WTC11 (cell line): ENCODE measurements around the gene ERCC5. TPM values are rescaled to one million over a fixed set of nuclear protein-coding genes. Genes with fewer than 3 reads are reported as not detected.
A peak's percentile ranks its signal among the peaks of the same experiment; 100 is the strongest.

Source experiments
- ATAC-seq: fragments of 200-7000 bp; cut with Tn5 transposase; 2 replicates; pipeline ENCODE4 v1.10.0; 2021; ENCODE audit warnings: mild to moderate bottlenecking, moderate library complexity
- Bru-seq: library from RNA; stranded (reverse); fragments of 400-500 nt; gene quantifications from one replicate; lab custom pipeline; 2021; lab: Mats Ljungman, UMichigan
- CTCF ChIA-PET: fragments of 300-600 bp; sonication (Branson Sonifier 250); formaldehyde crosslinking; loops from one replicate; lab custom pipeline; 2021; ENCODE audit warnings: antibody characterized with exemption; lab: Charles Lee
- POLR2A ChIA-PET: fragments of 350-600 bp; sonication (Branson Sonifier 250); formaldehyde crosslinking; loops from one replicate; lab custom pipeline; 2021; ENCODE audit warnings: antibody characterized with exemption; lab: Charles Lee
- DNase-seq: peaks from one replicate; pipeline ENCODE4 v3.0.0; 2021; ENCODE audit warnings: low spot score
- H3K27ac Mint-ChIP-seq: 2 replicates; pipeline ENCODE4 v1.8.0; 2021; ENCODE audit warnings: mixed read lengths
- H3K27me3 Mint-ChIP-seq: 2 replicates; pipeline ENCODE4 v1.8.0; 2021; ENCODE audit warnings: low read depth, mild to moderate bottlenecking, moderate library complexity, mixed read lengths
- H3K36me3 Mint-ChIP-seq: 2 replicates; pipeline ENCODE4 v1.8.0; 2021; ENCODE audit warnings: mixed read lengths
- H3K4me1 Mint-ChIP-seq: 2 replicates; pipeline ENCODE4 v1.8.0; 2022; ENCODE audit warnings: mixed read lengths
- H3K4me3 Mint-ChIP-seq: 2 replicates; pipeline ENCODE4 v1.8.0; 2021; ENCODE audit warnings: mild to moderate bottlenecking, moderate library complexity, mixed read lengths
- H3K9me3 Mint-ChIP-seq: 2 replicates; pipeline ENCODE4 v1.8.0; 2021; ENCODE audit warnings: mixed read lengths
- ARID4B ChIP-seq: sonication (generic); formaldehyde crosslinking; IDR thresholded peaks from 2 replicates; pipeline ENCODE4 v1.8.0; 2023; ENCODE audit warnings: missing genetic modification reagents, mild to moderate bottlenecking, borderline replicate concordance
- ATF1 ChIP-seq: sonication (generic); formaldehyde crosslinking; IDR thresholded peaks from 2 replicates; pipeline ENCODE4 v1.8.1; 2023; ENCODE audit warnings: mild to moderate bottlenecking, moderate library complexity, missing genetic modification reagents
- E2F1 ChIP-seq: sonication (generic); formaldehyde crosslinking; IDR thresholded peaks from 2 replicates; pipeline ENCODE4 v1.8.0; 2022; ENCODE audit warnings: mild to moderate bottlenecking, missing genetic modification reagents
- ERG ChIP-seq: fragments of 250-450 bp; sonication (Bioruptor Pico); IDR thresholded peaks from 2 replicates; pipeline ENCODE4 v1.8.0; 2021; ENCODE audit warnings: mild to moderate bottlenecking
- ETV6 ChIP-seq: sonication (generic); formaldehyde crosslinking; IDR thresholded peaks from 2 replicates; pipeline ENCODE4 v1.8.1; 2022; ENCODE audit warnings: mild to moderate bottlenecking, missing genetic modification reagents
- FOXJ3 ChIP-seq: sonication (generic); formaldehyde crosslinking; IDR thresholded peaks from 2 replicates; pipeline ENCODE4 v1.9.0; 2021; ENCODE audit warnings: missing genetic modification reagents, mild to moderate bottlenecking, borderline replicate concordance
- FOXP1 ChIP-seq: sonication (generic); formaldehyde crosslinking; IDR thresholded peaks from 2 replicates; pipeline ENCODE4 v1.8.0; 2022; ENCODE audit warnings: missing genetic modification reagents, mild to moderate bottlenecking, moderate library complexity, borderline replicate concordance
- GABPB1 ChIP-seq: sonication (generic); formaldehyde crosslinking; IDR thresholded peaks from 2 replicates; pipeline ENCODE4 v1.8.1; 2023; ENCODE audit warnings: mild to moderate bottlenecking, missing genetic modification reagents
- GRHL2 ChIP-seq: fragments of 250-450 bp; sonication (Bioruptor Pico); IDR thresholded peaks from 2 replicates; pipeline ENCODE4 v1.8.0; 2022; ENCODE audit warnings: mild to moderate bottlenecking, moderate library complexity; ENCODE audit not compliant: insufficient replicate concordance, severe bottlenecking
- MLX ChIP-seq: sonication (generic); formaldehyde crosslinking; IDR thresholded peaks from 2 replicates; pipeline ENCODE4 v1.8.1; 2023; ENCODE audit warnings: mild to moderate bottlenecking, missing genetic modification reagents, moderate library complexity
- PRRX2 ChIP-seq: fragments of 250-450 bp; sonication (Bioruptor Pico); IDR thresholded peaks from 2 replicates; pipeline ENCODE4 v1.8.0; 2021; ENCODE audit warnings: mild to moderate bottlenecking
- RELA ChIP-seq: sonication (generic); formaldehyde crosslinking; IDR thresholded peaks from 2 replicates; pipeline ENCODE4 v1.8.1; 2022; ENCODE audit warnings: missing genetic modification reagents, mild to moderate bottlenecking, borderline replicate concordance
- TEAD1 ChIP-seq: sonication (generic); formaldehyde crosslinking; IDR thresholded peaks from 2 replicates; pipeline ENCODE4 v1.8.0; 2022; ENCODE audit warnings: mild to moderate bottlenecking, missing genetic modification reagents
- ZBTB43 ChIP-seq: sonication (generic); formaldehyde crosslinking; IDR thresholded peaks from 2 replicates; pipeline ENCODE4 v1.8.1; 2023; ENCODE audit warnings: mild to moderate bottlenecking, missing genetic modification reagents
- ZMAT4 ChIP-seq: fragments of 250-450 bp; sonication (Bioruptor Pico); IDR thresholded peaks from 2 replicates; pipeline ENCODE4 v1.9.0; 2021; ENCODE audit warnings: mild to moderate bottlenecking
- ZNF219 ChIP-seq: sonication (generic); formaldehyde crosslinking; IDR thresholded peaks from 2 replicates; pipeline ENCODE4 v1.8.0; 2023; ENCODE audit warnings: missing genetic modification reagents, mild to moderate bottlenecking, borderline replicate concordance
- ZNF263 ChIP-seq: sonication (generic); formaldehyde crosslinking; IDR thresholded peaks from 2 replicates; pipeline ENCODE4 v1.8.1; 2022; ENCODE audit warnings: low read depth, mild to moderate bottlenecking, moderate library complexity, missing genetic modification reagents
- ZNF281 ChIP-seq: sonication (generic); formaldehyde crosslinking; IDR thresholded peaks from 2 replicates; pipeline ENCODE4 v1.8.0; 2023; ENCODE audit warnings: mild to moderate bottlenecking, missing genetic modification reagents
- ZNF416 ChIP-seq: fragments of 250-450 bp; sonication (Bioruptor Pico); IDR thresholded peaks from 2 replicates; pipeline ENCODE4 v1.9.0; 2021; ENCODE audit warnings: mild to moderate bottlenecking, inconsistent platforms
- ZNF671 ChIP-seq: fragments of 250-450 bp; sonication (Bioruptor Pico); IDR thresholded peaks from 2 replicates; pipeline ENCODE4 v1.8.0; 2021; ENCODE audit warnings: mild to moderate bottlenecking
- long read RNA-seq, 3 experiments: library from RNA in 1 of 3; library from capped mRNA in 1 of 3; library from polyadenylated mRNA in 1 of 3; unstranded in 2 of 3; stranded (forward) in 1 of 3; transcript quantifications; one replicate each; pipeline ENCODE4 v2.0.0, GENCODE V29; 2021
- total RNA-seq: library from RNA; stranded (reverse); gene quantifications from 3 replicates; pipeline ENCODE4 v1.2.3, GENCODE V29; 2021

ERCC5 gene
- 15.6 to 26.5 TPM (median 20.3 TPM) in 3 replicates for total RNA-seq
- Bru-seq, nascent RNA: percentile 61 among the genes with signal in this experiment
- long read RNA-seq, experiment 1, full-length matches to known transcripts: 63 of 77 reads
- long read RNA-seq, experiment 1, partial matches to known transcripts: 11 of 77 reads
- long read RNA-seq, experiment 1, other reads (novel, unspliced or antisense): 3 of 77 reads
- long read RNA-seq, experiment 2, full-length matches to known transcripts: 5 of 13 reads
- long read RNA-seq, experiment 2, partial matches to known transcripts: 8 of 13 reads
- long read RNA-seq, experiment 2, other reads (novel, unspliced or antisense): 0 of 13 reads
- long read RNA-seq, experiment 3, full-length matches to known transcripts: 3 of 3 reads
- long read RNA-seq, experiment 3, partial matches to known transcripts: 0 of 3 reads
- long read RNA-seq, experiment 3, other reads (novel, unspliced or antisense): 0 of 3 reads

GRCh38 chr13:102845630-102846260, at the start of gene ERCC5:
ERCC5 (plus strand) TSS chr13:102846032; CDS start chr13:102846267, 235 bp downstream.
- Mint-ChIP-seq H3K27me3 (no peaks in the 10 kb centered on the region), H3K27ac (peak within 1 kb of the TSS; percentile 95), H3K4me1 (peaks cover 12% of the 10 kb centered on the region), H3K9me3 (no peaks in the 10 kb centered on the region), H3K36me3 (no peaks in the 10 kb centered on the region), H3K4me3 (peak within 1 kb of the TSS; percentile 95)
- ATAC-seq (peak; percentile 82), DNase-seq (peak; percentile 90)
- ChIA-PET CTCF (interaction anchor here (0.6 to 2.5 kb wide), 6 partner anchors 25 to 253 kb away, joined by 3 to 17 read pairs (median 10); partner anchors contain the start of gene TPP2), POLR2A (interaction anchor here (0.7 to 2.4 kb wide), 5 partner anchors 46 to 254 kb away, joined by 3 to 15 read pairs (median 3); partner anchors contain the start of gene TPP2)
- TF ChIP-seq ZNF671 (CRISPR knock-in tag) (no peak), FOXP1 (CRISPR knock-in tag) (0 out of 2 replicates have a peak, but pooled peaks have one; percentile 40), RELA (CRISPR knock-in tag) (no peak), PRRX2 (CRISPR knock-in tag) (no peak), TEAD1 (CRISPR knock-in tag) (peak; percentile 82), E2F1 (CRISPR knock-in tag) (no peak), ATF1 (CRISPR knock-in tag) (no peak; the same call in 1 of the 2 replicates), ZNF219 (CRISPR knock-in tag) (no peak), GABPB1 (CRISPR knock-in tag) (peak; percentile 82), ZNF281 (CRISPR knock-in tag) (no peak), ARID4B (CRISPR knock-in tag) (peak; percentile 97), ZNF416 (CRISPR knock-in tag) (no peak), MLX (CRISPR knock-in tag) (0 out of 2 replicates have a peak, but pooled peaks have one; percentile 36), ERG (CRISPR knock-in tag) (no peak), ETV6 (peak; percentile 95), GRHL2 (CRISPR knock-in tag) (no peak), ZMAT4 (CRISPR knock-in tag) (no peak), ZNF263 (CRISPR knock-in tag) (no peak), ZBTB43 (0 out of 2 replicates have a peak, but pooled peaks have one; percentile 39), FOXJ3 (CRISPR knock-in tag) (no peak)
